GM12878 (cell line): Measurements from ENCODE around the gene DCTN1. TPM values are rescaled to one million over a fixed set of nuclear protein-coding genes. Genes with fewer than 3 reads are reported as not detected.

Source experiments
- ATAC-seq: fragments of 200-7000 bp; cut with Tn5 transposase; 3 replicates; pipeline ENCODE4 v1.9.1; 2020; ENCODE audit warnings: mild to moderate bottlenecking, moderate library complexity
- BruUV-seq: library from RNA; stranded (reverse); fragments of 400-500 nt; replicated peaks from 2 replicates; lab custom pipeline; 2021; lab: Mats Ljungman, UMichigan
- CTCF ChIA-PET: fragments of 300-600 bp; sonication (Branson Sonifier 250); formaldehyde crosslinking; extraction: SDS; loops from one replicate; lab custom pipeline; 2021; ENCODE audit warnings: inconsistent platforms; lab: Yijun Ruan, JAX
- POLR2A ChIA-PET: fragments of 350-600 bp; formaldehyde crosslinking; extraction: SDS; loops from one replicate; lab custom pipeline; 2021; ENCODE audit warnings: inconsistent platforms; lab: Charles Lee
- RAD21 ChIA-PET: fragments of 300-600 bp; sonication (Branson Sonifier 250); formaldehyde crosslinking; loops from one replicate; lab custom pipeline; 2023; ENCODE audit warnings: antibody characterized with exemption; ENCODE audit not compliant: unreplicated experiment; lab: Charles Lee
- SMC1A ChIA-PET: fragments of 300-600 bp; sonication (Branson Sonifier 250); formaldehyde crosslinking; loops from one replicate; lab custom pipeline; 2023; ENCODE audit not compliant: unreplicated experiment, uncharacterized antibody; lab: Charles Lee
- DNase-seq: peaks from one replicate; pipeline ENCODE4 v3.0.0-alpha.2; 2011; ENCODE audit warnings: low read depth, low spot score
- FAIRE-seq: peaks from 3 replicates; lab custom pipeline; 2011; peaks lifted over from hg19 to GRCh38; lab: Jason Lieb, UNC
- H2AFZ ChIP-seq: 2 replicates; pipeline ENCODE4 v1.6.0; 2011; ENCODE audit warnings: low read depth, low read length, control low read depth; ENCODE audit not compliant: control insufficient read depth
- H3K27ac ChIP-seq: 2 replicates; pipeline ENCODE4 v1.5.1; 2011; ENCODE audit warnings: control low read depth; ENCODE audit not compliant: control insufficient read depth, insufficient read depth
- H3K27me3 ChIP-seq, 2 experiments: replicated peaks in 1 of 2; 2 replicates each; pipeline versions ENCODE4 v1.6.0 to v1.6.1; 2011; ENCODE audit warnings: low read length in 1 of 2; ENCODE audit not compliant: control insufficient read depth in 2 of 2, insufficient read depth in 2 of 2
- H3K36me3 ChIP-seq, 2 experiments: 2 replicates each; pipeline ENCODE4 v1.5.1; 2011; ENCODE audit warnings: low read length in 1 of 2; ENCODE audit not compliant: control insufficient read depth in 2 of 2, insufficient read depth in 2 of 2
- H3K4me1 ChIP-seq: 2 replicates; pipeline ENCODE4 v1.6.1; 2011; ENCODE audit warnings: mild to moderate bottlenecking, low read length, moderate library complexity, mixed read lengths; ENCODE audit not compliant: control insufficient read depth, insufficient read depth
- H3K4me2 ChIP-seq: 2 replicates; pipeline ENCODE4 v1.6.0; 2011; ENCODE audit warnings: control low read depth; ENCODE audit not compliant: control insufficient read depth, insufficient read depth
- H3K4me3 ChIP-seq: fragments of 200-600 bp; sonication (generic); 2 replicates; pipeline ENCODE4 v1.5.1; 2016
- H3K79me2 ChIP-seq: 2 replicates; pipeline ENCODE4 v1.6.0; 2011; ENCODE audit warnings: low read length; ENCODE audit not compliant: control insufficient read depth, insufficient read depth
- H3K9ac ChIP-seq: 2 replicates; pipeline ENCODE4 v1.8.0; 2011; ENCODE audit warnings: low read length, control low read depth, mixed read lengths; ENCODE audit not compliant: control insufficient read depth, insufficient read depth
- H3K9me3 ChIP-seq: replicated peaks from 3 replicates; pipeline ENCODE4 v1.5.1; 2011; ENCODE audit warnings: mild to moderate bottlenecking, low read length; ENCODE audit not compliant: control insufficient read depth, insufficient read depth
- H4K20me1 ChIP-seq: 2 replicates; pipeline ENCODE4 v1.6.0; 2011; ENCODE audit not compliant: control insufficient read depth, insufficient read depth
- BCL3 ChIP-seq: IDR thresholded peaks from 2 replicates; pipeline ENCODE4 v1.6.1; 2011; ENCODE audit warnings: borderline replicate concordance, low read depth, mild to moderate bottlenecking, moderate library complexity, low read length; ENCODE audit not compliant: insufficient read depth, poor library complexity, severe bottlenecking
- CEBPZ ChIP-seq: fragments of 150-350 bp; IDR thresholded peaks from 2 replicates; pipeline ENCODE4 v1.6.1; 2016; ENCODE audit warnings: low read depth, low read length
- EGR1 ChIP-seq, 2 experiments: IDR thresholded peaks; 1 replicate in 1 of 2; 2 replicates in 1 of 2; pipeline ENCODE4 v1.6.1; 2011 to 2012; ENCODE audit warnings: low read depth in 2 of 2, low read length in 2 of 2, borderline replicate concordance in 1 of 2, mild to moderate bottlenecking in 1 of 2, moderate library complexity in 1 of 2
- ETV6 ChIP-seq, 2 experiments: fragments of 450-650 bp in 1 of 2; IDR thresholded peaks in 1 of 2; conservative IDR thresholded peaks in 1 of 2; 2 replicates each; pipeline ENCODE4 v1.6.1; 2014; ENCODE audit warnings: antibody characterized with exemption in 1 of 2, borderline replicate concordance in 1 of 2, low read depth in 1 of 2, mild to moderate bottlenecking in 1 of 2, moderate library complexity in 1 of 2
- FOXM1 ChIP-seq: IDR thresholded peaks from 2 replicates; pipeline ENCODE4 v1.6.1; 2012; ENCODE audit warnings: low read depth, mild to moderate bottlenecking, inconsistent platforms, low read length, moderate library complexity
- MTA2 ChIP-seq: fragments of 450-650 bp; IDR thresholded peaks from 2 replicates; pipeline ENCODE4 v1.6.1; 2016; ENCODE audit warnings: low read depth, mild to moderate bottlenecking, moderate library complexity
- NRF1 ChIP-seq: conservative IDR thresholded peaks from 2 replicates; pipeline ENCODE4 v1.6.1; 2011; ENCODE audit warnings: mild to moderate bottlenecking, low read depth, low read length, improper control_type of control experiment
- PAX5 ChIP-seq: IDR thresholded peaks from 2 replicates; pipeline ENCODE4 v1.6.1; 2011; ENCODE audit warnings: low read depth, low read length, borderline replicate concordance
- PAX8 ChIP-seq: fragments of 450-650 bp; IDR thresholded peaks from 2 replicates; pipeline ENCODE4 v1.6.1; 2017; ENCODE audit warnings: mild to moderate bottlenecking, moderate library complexity
- POLR2AphosphoS2 ChIP-seq: IDR thresholded peaks from 2 replicates; pipeline ENCODE4 v1.6.1; 2011; ENCODE audit warnings: low read depth, mild to moderate bottlenecking, low read length, improper control_type of control experiment, moderate library complexity
- POLR2AphosphoS5 ChIP-seq: IDR thresholded peaks from 2 replicates; pipeline ENCODE4 v1.6.1; 2011; ENCODE audit warnings: mild to moderate bottlenecking, low read length, inconsistent platforms
- POU2F2 ChIP-seq: IDR thresholded peaks from 3 replicates; pipeline ENCODE4 v1.6.1; 2011; ENCODE audit warnings: low read depth, mild to moderate bottlenecking, low read length, borderline replicate concordance
- SIX5 ChIP-seq: IDR thresholded peaks from 2 replicates; pipeline ENCODE4 v1.6.1; 2011; ENCODE audit warnings: mild to moderate bottlenecking, low read depth, low read length, moderate library complexity; ENCODE audit not compliant: severe bottlenecking
- STAT1 ChIP-seq: fragments of 450-650 bp; conservative IDR thresholded peaks from 2 replicates; pipeline ENCODE4 v1.6.1; 2014; ENCODE audit warnings: antibody characterized with exemption, mild to moderate bottlenecking
- SUZ12 ChIP-seq: fragments of 200-600 bp; sonication (generic); IDR thresholded peaks from one replicate; pipeline ENCODE4 v1.6.1; 2018; ENCODE audit warnings: antibody characterized with exemption, mild to moderate bottlenecking; ENCODE audit not compliant: unreplicated experiment
- TCF7 ChIP-seq: IDR thresholded peaks from 2 replicates; pipeline ENCODE4 v1.6.1; 2014; ENCODE audit warnings: antibody characterized with exemption, borderline replicate concordance
- YBX1 ChIP-seq: fragments of 450-650 bp; IDR thresholded peaks from 2 replicates; pipeline ENCODE4 v1.6.1; 2016; ENCODE audit warnings: antibody characterized with exemption
- WGBS: methylation state at CpG from one replicate; pipeline ENCODE4 v1.1.6; 2016; ENCODE audit warnings: low lambda C conversion rate; ENCODE audit not compliant: insufficient replicate concordance, insufficient coverage; ENCODE audit errors: missing lambda C conversion rate; 5-methylcytosine and 5-hydroxymethylcytosine counted together
- in situ Hi-C: fragments of 300-500 bp; cut with MboI; formaldehyde crosslinking; loops from 9 replicates; pipeline ENCODE4 v1.14.3; 2018; ENCODE audit warnings: mixed read lengths
- intact Hi-C: fragments of 100-400 bp; cut with micrococcal nuclease; formaldehyde crosslinking; loops from one replicate; pipeline ENCODE4 v1.14.2; 2022; ENCODE audit not compliant: unreplicated experiment
- polyA plus RNA-seq, 11 experiments: library from polyadenylated mRNA; depleted of rRNA in 4 of 11; unstranded in 6 of 11; stranded (reverse) in 5 of 11; fragments of >200 nt; fragmentation: Nextera tagmentation in 4 of 11; fragmentation: Illumina TruSeq in 1 of 11; extraction: Ambion mirVana in 4 of 11; extraction: Trizol in 1 of 11; gene quantifications; 1 replicate in 1 of 11; 2 replicates in 10 of 11; pipeline versions ENCODE4 v1.2.1 to v1.2.3, GENCODE V29; 2011 to 2016; ENCODE audit warnings: inconsistent platforms in 2 of 11, missing spikeins in 2 of 11, low read depth in 1 of 11
- total RNA-seq, 4 experiments: library from RNA; depleted of rRNA in 3 of 4; stranded (reverse); fragments of >200 nt in 3 of 4; fragmentation: Illumina TruSeq in 1 of 4; extraction: Trizol in 1 of 4; gene quantifications; 2 replicates each; pipeline versions ENCODE4 v1.2.1 to v1.2.3, GENCODE V29; 2013 to 2021

DCTN1 gene
- total and polyA plus RNA-seq, 10 of the 15 experiments (the other 5 are each of a cell fraction or from before 2014, with no cell fraction given), result 44.1 to 116 (median 64.8) TPM

GRCh38 chr2:74401891-74402290 lies 21.8 kb upstream of the DCTN1 start:
- in situ Hi-C loops (no loop called here), intact Hi-C loops (loop anchor here (5.0 kb wide), 1 partner anchor 185 kb away; no protein-coding TSS in a partner anchor)
- no peak for DNase-seq
- SMC1A ChIA-PET, result interaction anchor here (0.6 to 3.2 kb wide), 10 partner anchors 8 to 578 kb away, joined by 3 to 16 read pairs (median 3); no protein-coding TSS in a partner anchor
- H3K27me3 ChIP-seq, result no peaks in the 10 kb centered on the region
- no peaks in the 10 kb centered on the region for H3K9me3 ChIP-seq
- POLR2A ChIA-PET, result interaction anchor here (0.6 kb wide), 1 partner anchor 11 kb away, joined by 3 read pairs; no protein-coding TSS in a partner anchor
- ATAC-seq, result no peak
- H3K9ac ChIP-seq, result no peak overlapping the region
- no peak overlapping the region for H3K4me3 ChIP-seq
- H3K27ac ChIP-seq, result no peak overlapping the region
- FAIRE-seq, result no peak
- no peaks in the 10 kb centered on the region for H3K79me2 ChIP-seq
- WGBS, result 0% methylated on average over 1 of the region's 2 CpGs
- no peaks in the 10 kb centered on the region for H4K20me1 ChIP-seq
- RAD21 ChIA-PET, result interaction anchor here (1.1 to 3.3 kb wide), 6 partner anchors 11 to 578 kb away, joined by 3 to 13 read pairs (median 5); no protein-coding TSS in a partner anchor
- H3K36me3 ChIP-seq, result no peaks in the 10 kb centered on the region
- H2AFZ ChIP-seq, result no peak overlapping the region
- BruUV-seq, result no TSS peak
- CTCF ChIA-PET, result interaction anchor here (0.6 to 3.5 kb wide), 13 partner anchors 11 to 574 kb away, joined by 3 to 37 read pairs (median 4); no protein-coding TSS in a partner anchor
- no peak overlapping the region for H3K4me2 ChIP-seq
- peaks cover 5% of the 10 kb centered on the region; the same call in 1 of the 2 replicates for H3K4me1 ChIP-seq
- no peak for TF ChIP-seq CEBPZ
- no peak for TF ChIP-seq TCF7
- TF ChIP-seq POU2F2, result no peak
- TF ChIP-seq ETV6 (conservative IDR thresholded peaks at IDR 0.05 in 1 of 2, IDR thresholded peaks at IDR 0.05 in 1 of 2; ENCODE audit: borderline replicate concordance in 1 of 2, low read depth in 1 of 2), result no peak
- no peak for TF ChIP-seq POLR2AphosphoS5
- TF ChIP-seq STAT1, result no peak
- no peak for TF ChIP-seq YBX1
- TF ChIP-seq SUZ12, result no peak
- TF ChIP-seq EGR1 (IDR thresholded peaks at IDR 0.05; ENCODE audit: borderline replicate concordance in 1 of 2, low read depth in 2 of 2, low read length in 2 of 2), result no peak
- no peak for TF ChIP-seq FOXM1
- no peak for TF ChIP-seq PAX8
- TF ChIP-seq PAX5, result no peak
- no peak for TF ChIP-seq SIX5
- no peak for TF ChIP-seq MTA2
- TF ChIP-seq POLR2AphosphoS2, result no peak
- no peak for TF ChIP-seq BCL3
- no peak for TF ChIP-seq NRF1
